Measurements from ENCODE around the gene HSD17B7.
"Not testable (repeated sequence)": the region's sequence is repeated elsewhere in the genome, so short reads cannot be mapped to it uniquely, and the experiment has no call there.

DNA sequence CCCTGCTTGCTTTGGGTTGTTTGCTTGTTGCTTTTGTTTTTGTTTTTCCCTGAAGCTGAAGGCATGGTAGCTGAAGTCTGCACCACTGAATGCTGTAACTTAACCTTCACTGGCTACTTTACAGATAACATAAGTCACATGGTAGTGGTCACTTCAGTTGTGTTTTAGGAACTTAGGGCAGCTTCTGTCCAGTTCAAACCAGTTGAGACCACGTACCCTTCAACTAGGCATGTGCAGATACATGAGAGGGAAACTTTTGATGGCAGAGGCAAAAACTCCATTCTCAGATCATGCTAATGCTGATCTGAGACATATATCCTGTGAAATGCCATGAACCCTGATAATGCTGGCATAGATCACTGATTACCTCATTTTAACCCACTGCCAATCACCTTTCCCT is 28.2 kb downstream of the HSD17B7 start:
- TF ChIP-seq, protein P1, sequence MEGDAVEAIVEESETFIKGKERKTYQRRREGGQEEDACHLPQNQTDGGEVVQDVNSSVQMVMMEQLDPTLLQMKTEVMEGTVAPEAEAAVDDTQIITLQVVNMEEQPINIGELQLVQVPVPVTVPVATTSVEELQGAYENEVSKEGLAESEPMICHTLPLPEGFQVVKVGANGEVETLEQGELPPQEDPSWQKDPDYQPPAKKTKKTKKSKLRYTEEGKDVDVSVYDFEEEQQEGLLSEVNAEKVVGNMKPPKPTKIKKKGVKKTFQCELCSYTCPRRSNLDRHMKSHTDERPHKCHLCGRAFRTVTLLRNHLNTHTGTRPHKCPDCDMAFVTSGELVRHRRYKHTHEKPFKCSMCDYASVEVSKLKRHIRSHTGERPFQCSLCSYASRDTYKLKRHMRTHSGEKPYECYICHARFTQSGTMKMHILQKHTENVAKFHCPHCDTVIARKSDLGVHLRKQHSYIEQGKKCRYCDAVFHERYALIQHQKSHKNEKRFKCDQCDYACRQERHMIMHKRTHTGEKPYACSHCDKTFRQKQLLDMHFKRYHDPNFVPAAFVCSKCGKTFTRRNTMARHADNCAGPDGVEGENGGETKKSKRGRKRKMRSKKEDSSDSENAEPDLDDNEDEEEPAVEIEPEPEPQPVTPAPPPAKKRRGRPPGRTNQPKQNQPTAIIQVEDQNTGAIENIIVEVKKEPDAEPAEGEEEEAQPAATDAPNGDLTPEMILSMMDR (conservative IDR thresholded peaks at IDR 0.05 in 1 of 2, IDR thresholded peaks at IDR 0.05 in 1 of 2; ENCODE audit: low read depth in 1 of 2, low read length in 2 of 2): not testable (repeated sequence)
- TF ChIP-seq EZH2 (IDR thresholded peaks at IDR 0.05; ENCODE audit: low read length, missing control alignments): not testable (repeated sequence)
